ENCODE results near the gene ITPKB.
"Not testable (repeated sequence)": the region's sequence is repeated elsewhere in the genome, so short reads cannot be mapped to it uniquely, and the experiment has no call there.

Gene ITPKB

DNA sequence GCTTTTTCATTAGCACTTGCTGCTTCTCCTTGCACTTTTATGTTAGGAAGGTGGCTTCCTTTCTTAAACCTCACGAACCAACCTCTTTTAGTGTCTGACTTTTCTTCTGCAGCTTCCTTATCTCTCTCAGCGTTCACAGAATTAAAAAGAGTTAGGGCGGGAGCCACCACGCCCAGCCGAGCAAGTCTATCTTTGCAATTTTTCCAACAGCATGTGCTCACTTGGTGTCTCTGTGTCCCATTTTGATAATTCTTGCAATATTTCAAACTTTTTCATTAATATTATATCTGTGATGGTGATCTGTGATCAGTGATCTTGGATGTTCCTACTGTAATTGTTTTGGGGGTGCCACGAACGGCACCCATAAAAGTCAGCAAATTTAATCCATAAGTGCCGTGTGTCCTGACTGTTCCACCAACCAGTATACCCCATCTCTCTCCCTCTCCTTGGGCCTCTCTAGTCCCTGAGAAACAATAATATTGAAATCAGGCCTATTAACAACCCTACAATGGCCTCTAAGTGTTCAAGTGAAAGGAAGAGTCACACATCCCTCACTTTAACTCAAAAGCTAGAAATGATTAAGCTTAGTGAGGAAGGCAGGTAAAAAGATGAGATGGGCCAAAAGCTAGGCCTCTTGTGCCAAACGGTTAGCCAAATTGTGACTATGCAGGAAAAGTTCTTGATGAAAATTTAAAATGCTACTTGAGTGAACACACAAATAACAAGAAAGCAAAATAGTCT is 15.9 kb upstream of the ITPKB start:
- no peak for DNase-seq

DNA sequence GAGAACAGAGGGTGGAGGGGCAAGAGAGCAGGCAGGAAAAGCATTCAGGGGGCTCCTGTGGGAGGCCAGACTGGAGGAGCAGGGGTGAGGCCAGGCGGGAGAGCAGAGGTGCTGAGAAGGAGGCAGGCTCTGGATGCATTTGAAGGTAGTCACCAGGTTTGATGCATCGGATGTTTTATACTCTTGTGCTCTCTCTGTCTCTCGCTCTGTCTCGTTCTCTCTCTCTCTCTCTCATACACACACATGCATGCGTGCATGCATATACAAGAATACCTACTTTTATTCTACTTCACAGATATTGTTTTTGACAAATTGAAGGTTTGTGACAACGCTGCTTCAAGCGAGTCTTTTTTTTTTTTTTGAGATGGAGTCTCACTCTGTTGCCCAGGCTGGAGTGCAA is 15.0 kb upstream of the ITPKB start:
- DNase-seq: no peak

DNA sequence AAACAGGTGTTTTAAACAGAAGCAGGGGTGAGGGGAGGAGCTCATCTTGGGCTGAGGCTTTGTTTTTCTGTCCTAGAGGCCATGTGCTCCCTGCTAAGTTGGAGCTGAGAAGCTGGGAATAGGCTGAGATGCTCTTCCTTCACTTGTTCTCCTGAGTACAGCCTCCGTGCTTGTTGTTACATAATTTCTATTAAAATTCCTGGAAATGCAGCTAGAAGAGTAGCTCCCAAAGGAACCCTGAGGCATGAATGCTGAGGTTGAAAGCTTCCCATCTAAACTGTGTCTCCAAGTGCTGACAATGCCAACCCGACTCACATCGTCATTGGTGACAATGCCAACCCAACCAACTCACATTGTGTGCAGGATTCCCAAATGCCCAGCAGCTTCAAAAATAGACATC is 12.6 kb upstream of the ITPKB start:
- DNase-seq: no peak

GRCh38 chr1:226751214-226751613 is 12.1 kb upstream of the ITPKB start:
- no peak for DNase-seq

- DNase-seq: no peak
These were observed 10.4 kb upstream of the ITPKB start for GRCh38 chr1:226749467-226749866.

DNA sequence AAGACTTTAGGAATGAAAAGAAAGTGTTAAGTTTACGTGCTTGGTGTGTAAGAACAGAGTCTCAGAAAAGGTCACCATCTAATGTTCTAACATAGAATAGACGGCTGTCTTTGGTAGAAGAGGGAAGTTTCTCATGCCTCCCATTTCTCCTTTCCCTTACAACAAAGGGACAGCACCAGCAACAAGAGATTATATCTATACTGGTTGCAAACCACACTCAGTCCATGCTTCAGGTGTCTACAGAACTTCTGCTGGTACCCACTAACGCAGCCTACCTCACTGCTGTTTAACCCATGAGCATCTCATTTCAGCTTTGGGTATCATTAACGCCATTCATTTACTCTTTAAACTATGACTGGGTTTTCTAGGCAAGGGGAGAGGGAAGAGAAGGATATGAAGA is 9.2 kb upstream of the ITPKB start:
- no peak for DNase-seq

DNA sequence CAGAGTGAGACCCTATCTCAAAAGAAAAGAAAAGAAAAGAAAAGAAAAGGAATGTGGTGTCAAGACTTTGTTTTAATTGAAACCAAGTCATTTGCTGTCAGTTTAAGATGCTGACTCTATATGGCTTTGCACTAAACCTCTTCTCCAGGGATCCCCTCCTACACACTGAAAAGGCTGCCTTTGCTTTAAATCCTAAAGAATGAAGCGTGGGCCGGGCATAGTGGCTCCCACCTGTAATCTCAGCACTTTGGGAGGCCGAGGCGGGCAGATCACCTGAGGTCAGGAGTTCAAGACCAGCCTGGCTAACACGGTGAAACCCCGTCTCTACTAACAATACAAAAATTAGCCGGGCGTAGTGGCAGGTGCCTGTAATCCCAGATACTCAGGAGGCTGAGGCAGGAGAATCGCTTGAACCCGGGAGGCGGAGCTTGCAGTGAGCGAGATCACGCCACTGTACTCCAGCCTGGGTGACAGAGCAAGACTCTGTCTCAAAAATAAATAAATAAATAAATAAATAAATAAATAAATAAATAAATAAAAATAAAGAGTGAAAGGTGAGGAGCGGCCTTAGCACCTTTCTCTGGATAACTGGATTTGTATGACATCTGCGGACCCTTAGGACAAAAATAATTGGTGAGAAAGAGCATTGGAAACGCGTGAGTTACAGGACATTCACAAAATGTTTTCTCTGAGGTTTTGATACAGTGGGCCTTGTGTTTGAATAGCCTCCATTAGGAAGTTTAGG is 8.6 kb upstream of the ITPKB start:
- DNase-seq: not testable (repeated sequence)

DNA sequence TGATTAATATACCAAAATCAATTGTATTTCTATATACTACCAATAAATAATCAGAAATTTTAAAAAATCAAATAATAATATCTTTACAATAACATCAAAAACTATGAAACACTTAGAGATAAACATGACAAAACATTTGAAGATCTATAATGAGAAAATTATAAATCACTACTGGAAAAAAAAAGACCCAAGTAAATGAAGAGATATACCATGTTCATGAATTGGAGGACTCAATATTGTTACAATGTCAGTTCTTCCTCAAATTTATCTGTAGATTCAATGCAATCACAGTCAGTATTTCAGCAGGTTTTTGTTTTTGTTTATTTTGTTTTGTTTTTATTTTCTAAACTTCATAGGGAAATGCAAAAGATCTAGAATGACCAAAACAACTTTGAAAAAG is 4.2 kb upstream of the ITPKB start:
- DNase-seq: no peak

DNA sequence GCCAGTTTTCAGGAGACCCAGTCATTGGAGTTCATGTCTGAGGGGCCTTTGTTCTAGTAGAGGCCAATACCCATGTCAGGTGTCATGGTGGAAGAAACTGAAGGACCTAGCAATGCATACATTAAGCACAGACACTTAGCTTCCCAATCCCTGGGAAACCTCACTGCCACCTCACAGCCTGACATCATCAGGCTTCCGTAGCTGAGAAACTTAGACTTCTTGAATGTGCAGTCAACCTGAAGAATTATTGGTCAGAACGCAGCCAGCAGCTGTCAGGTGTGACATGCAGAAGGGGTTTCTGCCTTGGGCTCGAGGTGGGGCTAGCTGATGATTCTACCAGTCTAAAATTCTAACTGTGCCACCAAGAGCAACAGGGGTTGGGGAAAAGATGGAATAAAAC is 1.9 kb upstream of the ITPKB start:
- no peak for DNase-seq

- no peak for DNase-seq
These were observed 599 bp upstream of the ITPKB start for GRCh38 chr1:226739696-226740065.

GRCh38 chr1:226738421-226738994 is 574 bp downstream of the ITPKB start:
- DNase-seq: peak; percentile 59

DNA sequence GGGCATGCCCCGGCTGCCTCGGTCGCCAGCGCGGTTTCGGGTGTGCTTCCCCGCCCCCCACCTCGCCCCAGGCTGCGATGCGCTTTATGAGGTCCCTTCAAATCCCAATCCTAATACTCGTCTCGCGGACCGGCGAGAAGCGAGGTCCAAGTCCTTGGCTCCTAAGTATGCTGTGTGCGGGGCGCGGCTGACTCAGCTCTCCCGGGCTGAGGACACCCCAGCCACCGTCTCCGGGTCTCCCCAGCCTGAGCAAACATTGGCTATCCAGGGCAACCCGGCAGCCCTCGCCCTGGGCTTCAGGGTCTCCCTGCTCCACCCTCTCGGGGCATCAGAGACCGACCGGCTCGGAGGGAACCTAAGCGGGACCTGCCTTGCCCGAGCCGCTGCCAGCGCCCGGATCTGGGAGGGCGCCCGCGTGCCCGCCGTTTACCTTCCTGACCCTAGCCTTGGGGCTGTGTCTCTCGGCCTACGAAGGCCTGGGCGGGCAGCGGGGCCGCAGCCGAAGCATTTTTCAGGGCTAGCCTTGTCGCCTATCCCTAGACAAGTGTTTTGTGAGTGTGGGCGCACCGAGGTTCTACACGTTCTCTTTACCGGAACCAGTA is 1.2 kb downstream of the ITPKB start:
- DNase-seq: peak; percentile 68

GRCh38 chr1:226736908-226737818 is 1.9 kb downstream of the ITPKB start:
- DNase-seq: peak; percentile 41

GRCh38 chr1:226736001-226736907 is 2.8 kb downstream of the ITPKB start:
- no peak for DNase-seq

DNA sequence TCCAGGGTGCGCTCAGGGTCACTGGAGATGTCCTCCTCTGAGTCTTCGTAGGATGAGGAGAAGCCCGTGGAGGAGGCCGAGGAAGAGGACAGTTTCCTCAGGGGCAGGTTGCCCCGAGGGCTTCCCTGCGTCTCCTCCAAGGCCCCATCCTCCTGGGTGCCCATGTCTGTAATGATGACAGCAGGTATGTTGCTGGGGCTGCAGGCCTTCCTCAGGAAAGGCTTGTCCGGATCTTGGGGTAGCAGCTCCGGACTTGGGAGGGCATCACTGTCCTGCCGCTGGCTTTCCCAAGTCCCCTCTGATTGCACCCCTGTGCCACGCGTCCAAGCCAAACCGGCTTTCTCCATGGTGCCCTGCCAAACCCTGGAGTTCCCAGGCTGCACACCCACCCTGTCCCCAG is 3.5 kb downstream of the ITPKB start:
- no peak for DNase-seq

- no peak for DNase-seq
These were observed 4.4 kb downstream of the ITPKB start for GRCh38 chr1:226734611-226735153.

GRCh38 chr1:226733876-226734275 is 5.2 kb downstream of the ITPKB start:
- DNase-seq: no peak

DNA sequence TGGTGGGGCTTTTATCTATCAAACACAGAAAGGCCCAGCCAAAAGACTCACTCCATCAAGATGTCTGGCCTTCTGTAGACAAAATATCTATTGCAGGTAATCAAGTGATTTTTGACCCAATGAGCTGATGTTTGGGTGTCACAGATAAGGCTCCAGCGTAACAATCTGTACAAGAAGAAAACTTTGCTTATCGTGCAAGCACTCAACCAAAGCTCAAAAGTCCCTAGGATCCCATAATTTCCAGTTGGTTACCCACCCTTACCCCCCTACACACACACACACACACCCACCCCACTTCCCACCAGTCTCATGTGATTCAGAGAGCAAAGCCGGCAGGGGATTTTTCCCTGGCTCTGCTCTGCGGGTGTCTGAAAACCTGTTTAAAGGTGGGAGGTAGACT is 5.8 kb downstream of the ITPKB start:
- DNase-seq: no peak

- no peak for DNase-seq
These were observed 6.2 kb downstream of the ITPKB start for GRCh38 chr1:226732856-226733291.

DNA sequence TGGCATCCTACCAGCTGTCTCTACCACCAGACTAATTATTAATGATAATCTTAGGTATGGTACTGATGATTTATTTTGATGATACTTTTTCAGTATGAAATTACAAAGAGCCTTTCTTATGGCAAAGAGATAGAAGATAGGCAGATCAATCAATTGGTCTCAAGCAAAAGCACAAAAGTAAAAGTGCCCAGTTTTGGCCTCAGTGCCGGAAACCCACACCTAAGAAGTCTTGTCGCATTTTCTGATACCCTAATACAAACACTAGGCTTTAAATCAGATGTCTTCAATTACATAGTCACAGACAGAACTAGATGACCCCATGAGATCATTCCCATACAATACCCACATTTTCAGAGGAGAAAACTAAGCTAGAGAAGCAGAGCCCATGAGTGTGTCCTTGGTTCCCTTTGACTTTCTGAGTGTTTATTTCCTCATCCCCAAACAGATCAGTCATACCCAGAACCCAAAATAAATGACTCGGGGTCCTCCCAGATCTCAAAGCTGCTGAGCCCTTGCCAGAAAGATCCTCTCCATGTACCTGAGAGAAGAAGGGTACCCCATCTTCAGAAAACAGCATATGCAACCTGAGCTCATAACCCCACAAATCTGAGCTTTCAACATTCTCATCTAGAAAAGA is 7.7 kb downstream of the ITPKB start:
- DNase-seq: no peak

DNA sequence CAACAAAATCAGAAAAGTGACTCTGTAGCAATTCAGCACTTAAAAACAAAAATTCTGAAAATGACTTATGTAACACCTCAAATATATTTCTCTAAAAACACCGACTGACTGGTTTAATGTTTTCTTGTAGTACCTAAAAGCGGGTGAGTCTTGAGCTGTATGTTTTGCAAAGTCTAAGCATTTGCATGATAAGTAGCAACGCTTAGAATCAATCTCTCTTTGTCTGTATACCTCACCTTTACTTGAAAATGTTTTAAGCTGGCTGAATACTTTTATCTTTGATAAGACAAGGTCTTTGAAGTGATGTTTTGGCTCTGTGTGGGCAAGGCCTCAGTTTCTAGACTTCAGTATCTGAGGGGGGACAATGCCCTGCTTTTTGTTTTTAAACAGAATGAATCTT is 8.2 kb downstream of the ITPKB start:
- DNase-seq: no peak
